Heart left ventricle (tissue), 16 donors: ENCODE data around the gene NPRL2. TPM values are rescaled to one million over a fixed set of nuclear protein-coding genes. Genes with fewer than 3 reads are reported as not detected.
A peak's percentile ranks its signal among the peaks of the same experiment; 100 is the strongest.

Experiments
- ATAC-seq, 4 donors: fragments of 200-7000 bp; cut with Tn5 transposase; one replicate each; pipeline ENCODE4 v1.9.1; 2020 to 2022; ENCODE audit warnings: moderate library complexity in 4 of 4, mild to moderate bottlenecking in 3 of 4, moderate number of reproducible peaks in 1 of 4
- DNase-seq, 5 donors: peaks; one replicate each; pipeline ENCODE4 v3.0.0-alpha.2; 2020
- H3K27ac ChIP-seq, 12 donors: fragments of 200-600 bp; sonication (generic) in 4 of 12; one replicate each; pipeline versions ENCODE4 v1.5.0 to v1.8.0; 2016 to 2022; ENCODE audit warnings: mild to moderate bottlenecking in 2 of 12
- H3K27me3 ChIP-seq, 9 donors: fragments of 200-600 bp; sonication (generic) in 2 of 9; one replicate each; pipeline versions ENCODE4 v1.5.1 to v1.8.0; 2016 to 2022; ENCODE audit warnings: mild to moderate bottlenecking in 3 of 9
- H3K36me3 ChIP-seq, 9 donors: fragments of 200-600 bp; sonication (generic) in 2 of 9; one replicate each; pipeline versions ENCODE4 v1.5.0 to v1.8.0; 2018 to 2022; ENCODE audit warnings: mild to moderate bottlenecking in 2 of 9
- H3K4me1 ChIP-seq, 12 donors: fragments of 200-600 bp; sonication (generic) in 4 of 12; one replicate each; pipeline versions ENCODE4 v1.5.0 to v1.8.0; 2016 to 2022; ENCODE audit warnings: mild to moderate bottlenecking in 3 of 12
- H3K4me3 ChIP-seq, 12 donors: fragments of 200-600 bp; sonication (generic) in 4 of 12; one replicate each; pipeline versions ENCODE4 v1.5.0 to v1.8.0; 2017 to 2022; ENCODE audit warnings: mild to moderate bottlenecking in 9 of 12, moderate library complexity in 4 of 12
- H3K9me3 ChIP-seq, 12 donors: fragments of 200-600 bp; sonication (generic) in 4 of 12; one replicate each; pipeline versions ENCODE4 v1.5.0 to v1.8.0; 2016 to 2022; ENCODE audit warnings: mild to moderate bottlenecking in 1 of 12
- POLR2A ChIP-seq, 2 donors: fragments of 450-650 bp; IDR thresholded peaks; one replicate each; pipeline ENCODE4 v1.6.1; 2017; ENCODE audit warnings: antibody characterized with exemption in 2 of 2, mild to moderate bottlenecking in 2 of 2, moderate library complexity in 2 of 2
- WGBS, 4 donors: extraction: QIAGEN DNeasy Blood & Tissue Kit in 2 of 4; methylation state at CpG; one replicate each; pipeline versions ENCODE4 v1.1.5 to v1.1.7; 2013 to 2018; 5-methylcytosine and 5-hydroxymethylcytosine counted together
- intact Hi-C, 10 donors: fragments of 100-400 bp; cut with DNase I; formaldehyde crosslinking; loops; one replicate each; pipeline versions ENCODE4 v1.11.1 to v1.14.2; 2022
- polyA plus RNA-seq, 2 donors: library from polyadenylated mRNA; stranded (reverse); fragments of 200-250 nt; gene quantifications; one replicate each; pipeline ENCODE4 v1.2.3, GENCODE V29; 2013
- total RNA-seq, 9 donors: library from RNA; depleted of rRNA in 2 of 9; stranded (reverse); fragments of >200 nt in 2 of 9; fragmentation: NEBNext Ultra II Directional in 3 of 9; extraction: Animal tissue kit (Norgen Biotek cat#: 25700) in 3 of 9; gene quantifications; one replicate each; pipeline versions ENCODE4 v1.1.0 to v1.2.4, GENCODE V29; 2016 to 2023
- TF ChIP-seq, protein P1 (sequence below), 12 donors: fragments of 200-600 bp; sonication (generic) in 4 of 12; IDR thresholded peaks; one replicate each; pipeline versions ENCODE4 v1.5.0 to v1.8.0; 2018 to 2022; ENCODE audit warnings: antibody characterized with exemption in 12 of 12, mild to moderate bottlenecking in 5 of 12
- donor health status: ischemic (EF 13 %, LVEDD 7.1; RV severe dilation, severe dysfunction).
- donor health status: healthy with polysubstance abuse.
- donor health status: DM: no; HTN: yes; CAD: no.
- donor health status: DM: no; HTN: no; CAD: no.
- donor health status: ischemic (EF 25% LVEDD 6.9; RV normal size, moderate dysfunction).
- donor health status: ischemic (EF 25% LVEDD 5.7; RV mildly dilated, moderate dysfunction).
- donor health status: healthy.
- donor health status: DM: yes; HTN: yes; CAD: no.
- donor health status: ischemic (EF 35%, LVEDD 5.7; RV mildly dilated, moderate dysfunction).
- donor health status: nonischemic (EF 11% LVEDD 7.7; RV severe dilation, severe dysfunction).
- donor health status: DM: yes; HTN: yes; CAD: no.
- donor health status: PGD.
- donor health status: ischemic (EF 29% LVEDD 5.4; RV normal size, mild dysfunction).
- donor health status: nonischemic (EF 23%, LVEDD 6.1; RV moderate dilation, normal function).

Gene NPRL2
- total and polyA plus RNA-seq, 11 donors, result 12.0 to 19.0 (median 15.3) TPM

DNA sequence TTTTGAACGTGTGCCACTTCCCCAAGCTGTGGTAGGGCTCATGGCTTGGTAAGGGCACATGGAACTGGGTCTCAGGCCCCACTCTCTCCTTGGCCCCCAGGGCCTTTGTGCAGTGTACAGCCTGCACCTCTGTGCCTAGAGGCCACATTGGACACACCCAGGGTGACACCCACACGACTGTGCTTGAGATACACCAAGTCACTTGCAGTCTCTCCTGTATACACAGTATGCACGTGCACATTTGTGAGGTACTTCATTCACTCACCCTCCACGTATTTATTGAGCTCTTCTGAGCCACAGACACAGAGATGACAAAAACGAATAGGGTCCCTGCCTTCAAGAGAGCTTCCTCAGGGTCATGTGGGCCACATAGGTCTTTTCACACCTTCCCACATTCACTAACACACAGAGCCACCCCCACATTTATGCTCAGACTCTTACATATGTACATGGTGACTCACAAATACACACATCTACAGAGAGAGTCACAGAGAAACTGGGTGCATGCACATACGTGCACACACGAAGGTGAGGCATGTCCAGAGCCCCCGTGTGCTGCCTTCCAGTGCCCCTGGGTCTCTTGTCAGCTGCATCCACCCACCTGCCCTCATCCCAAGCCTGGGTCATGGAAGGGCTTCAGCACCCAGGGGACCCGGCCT lies 18.6 kb upstream of the NPRL2 start:
- no peak for DNase-seq
- ATAC-seq, result no peak
- 78 to 85% (median 81%) methylated on average over 8 to 9 of the region's 9 CpGs for WGBS, 4 donors
- Histone ChIP-seq H3K4me3 (no peak overlapping the region), H3K9me3 (no peaks in the 10 kb centered on the region), H3K27ac (no peak overlapping the region), H3K27me3 (no peaks in the 10 kb centered on the region), H3K4me1 (peaks cover 0 to 14% (median 8%) of the 10 kb centered on the region in 12 donors), H3K36me3 (no peaks in the 10 kb centered on the region)
- intact Hi-C loops, result loop anchor here in 3 of 10 donors (5.0 kb wide), 2 partner anchors 168 to 173 kb away; no protein-coding TSS in a partner anchor
- TF ChIP-seq, protein P1, sequence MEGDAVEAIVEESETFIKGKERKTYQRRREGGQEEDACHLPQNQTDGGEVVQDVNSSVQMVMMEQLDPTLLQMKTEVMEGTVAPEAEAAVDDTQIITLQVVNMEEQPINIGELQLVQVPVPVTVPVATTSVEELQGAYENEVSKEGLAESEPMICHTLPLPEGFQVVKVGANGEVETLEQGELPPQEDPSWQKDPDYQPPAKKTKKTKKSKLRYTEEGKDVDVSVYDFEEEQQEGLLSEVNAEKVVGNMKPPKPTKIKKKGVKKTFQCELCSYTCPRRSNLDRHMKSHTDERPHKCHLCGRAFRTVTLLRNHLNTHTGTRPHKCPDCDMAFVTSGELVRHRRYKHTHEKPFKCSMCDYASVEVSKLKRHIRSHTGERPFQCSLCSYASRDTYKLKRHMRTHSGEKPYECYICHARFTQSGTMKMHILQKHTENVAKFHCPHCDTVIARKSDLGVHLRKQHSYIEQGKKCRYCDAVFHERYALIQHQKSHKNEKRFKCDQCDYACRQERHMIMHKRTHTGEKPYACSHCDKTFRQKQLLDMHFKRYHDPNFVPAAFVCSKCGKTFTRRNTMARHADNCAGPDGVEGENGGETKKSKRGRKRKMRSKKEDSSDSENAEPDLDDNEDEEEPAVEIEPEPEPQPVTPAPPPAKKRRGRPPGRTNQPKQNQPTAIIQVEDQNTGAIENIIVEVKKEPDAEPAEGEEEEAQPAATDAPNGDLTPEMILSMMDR (IDR thresholded peaks at IDR 0.05), result no peak
- no peak for TF ChIP-seq POLR2A (IDR thresholded peaks at IDR 0.05)

DNA sequence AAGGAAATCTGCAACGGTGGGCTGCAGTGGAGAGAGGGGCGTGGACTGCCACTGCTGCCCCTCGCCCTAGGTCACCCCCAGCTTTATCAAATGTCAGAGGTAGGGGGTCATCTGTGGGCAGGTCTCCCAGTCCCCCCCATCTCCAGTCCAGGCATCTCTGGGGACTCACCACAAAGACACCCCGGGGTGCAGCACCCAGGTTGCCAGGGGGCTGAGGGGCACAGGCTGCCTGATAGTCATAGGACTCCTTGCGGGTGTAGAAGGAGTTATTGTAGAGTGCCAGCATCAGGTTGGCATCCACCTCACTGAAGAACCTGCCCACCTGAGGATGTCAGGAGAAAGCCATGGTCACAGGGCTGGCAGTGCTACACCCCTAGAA lies 15.3 kb upstream of the NPRL2 start:
- Histone ChIP-seq H3K27me3 (no peaks in the 10 kb centered on the region), H3K9me3 (no peaks in the 10 kb centered on the region), H3K36me3 (no peaks in the 10 kb centered on the region), H3K27ac (peak overlapping the region in 1 of 12 donors; percentile 55), H3K4me1 (peaks cover 0 to 14% (median 8%) of the 10 kb centered on the region in 12 donors), H3K4me3 (peak overlapping the region in 7 of 12 donors; percentile 50 to 64 (median 57))
- WGBS, 4 donors, result 79 to 87% (median 85%) methylated on average over 5 of the region's 5 CpGs
- DNase-seq, result no peak
- TF ChIP-seq POLR2A (IDR thresholded peaks at IDR 0.05), result no peak
- TF ChIP-seq, protein P1 (IDR thresholded peaks at IDR 0.05), result no peak
- ATAC-seq, result no peak
- intact Hi-C loops, result loop anchor here in 3 of 10 donors (5.0 kb wide), 2 partner anchors 171 to 176 kb away; no protein-coding TSS in a partner anchor

DNA sequence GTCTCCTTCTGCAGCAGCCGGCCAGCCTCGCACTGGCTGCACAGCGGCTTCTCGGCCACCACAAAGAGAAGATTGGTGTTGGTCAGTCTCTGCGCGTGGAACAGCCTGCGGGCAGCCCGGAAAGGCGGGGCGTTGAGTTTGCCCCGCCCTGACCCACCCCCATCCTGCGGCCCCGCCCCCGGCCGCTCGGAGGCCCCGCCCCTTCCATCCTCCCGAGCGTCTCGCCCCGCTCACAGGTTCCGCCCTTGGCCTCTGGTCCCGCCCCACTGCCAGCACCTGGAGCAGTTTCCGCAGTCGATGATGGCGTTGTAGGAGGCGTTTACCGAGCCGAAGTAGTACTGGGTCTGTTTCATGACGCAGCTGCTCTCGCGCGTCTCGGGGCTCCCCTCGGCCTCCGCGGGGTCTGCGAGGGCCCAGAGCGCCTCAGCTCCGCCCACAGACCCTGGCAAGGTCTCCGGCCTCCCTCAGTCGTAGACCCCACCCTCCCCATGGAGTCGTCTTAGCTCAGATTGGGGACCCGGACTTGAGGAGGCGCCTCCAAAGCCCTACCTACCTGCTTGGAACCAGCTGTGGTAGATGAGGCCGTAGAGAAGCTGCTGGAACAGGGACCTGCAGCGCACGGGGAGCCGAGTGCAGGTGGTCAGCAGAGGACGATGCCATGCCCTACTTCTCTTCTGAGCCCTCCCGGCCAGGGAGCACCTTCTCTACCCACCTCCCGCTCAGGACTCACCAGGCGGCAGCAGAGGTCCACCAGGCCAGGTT lies 14.7 kb upstream of the NPRL2 start:
- DNase-seq (peak; percentile 82 to 93 (median 85)), ATAC-seq (peak; percentile 44 to 89 (median 84))
- intact Hi-C loops, result loop anchor here in 3 of 10 donors (5.0 kb wide), 2 partner anchors 172 to 177 kb away; no protein-coding TSS in a partner anchor
- no peaks in the 10 kb centered on the region for H3K36me3 ChIP-seq
- TF ChIP-seq, protein P1 (IDR thresholded peaks at IDR 0.05), result no peak
- H3K4me3 ChIP-seq, result peak overlapping the region; percentile 1 to 66 (median 57)
- H3K27ac ChIP-seq, result peak overlapping the region in 5 of 12 donors; percentile 9 to 73 (median 44)
- H3K27me3 ChIP-seq, result no peaks in the 10 kb centered on the region
- 10 to 22% (median 14%) methylated on average over 23 to 53 of the region's 53 CpGs for WGBS, 4 donors
- H3K9me3 ChIP-seq, result no peaks in the 10 kb centered on the region
- H3K4me1 ChIP-seq, result peaks cover 0 to 14% (median 8%) of the 10 kb centered on the region in 12 donors

DNA sequence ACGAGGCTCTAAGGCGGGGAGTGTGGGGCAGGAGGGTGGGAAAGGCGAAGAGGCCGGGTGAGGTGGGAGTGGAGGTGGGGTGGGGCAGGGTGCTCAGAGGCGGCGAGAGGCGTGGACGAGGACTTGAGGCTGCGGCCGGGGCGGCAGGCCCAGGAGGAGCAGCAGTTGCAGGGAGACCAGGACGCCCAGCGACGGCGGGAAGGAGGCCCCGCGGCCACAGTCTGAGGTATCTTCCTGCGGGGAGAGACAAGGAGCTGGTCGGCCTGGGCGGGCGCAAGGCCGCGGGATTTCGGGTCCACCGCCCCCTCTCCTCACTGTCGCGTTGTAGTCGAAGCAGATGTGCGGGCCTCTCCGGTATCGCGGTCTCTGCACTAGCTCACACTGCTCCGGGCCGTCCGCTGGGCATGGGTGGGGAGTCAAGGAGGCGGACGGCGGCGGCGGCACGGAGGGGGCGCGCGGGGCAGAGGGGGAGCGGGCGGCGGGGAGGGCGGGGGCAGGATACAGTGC lies 14.1 kb upstream of the NPRL2 start:
- H3K9me3 ChIP-seq, result no peaks in the 10 kb centered on the region
- ATAC-seq (peak in 2 of 4 donors; percentile 25 to 37), DNase-seq (peak in 3 of 5 donors; percentile 34 to 52 (median 47))
- no peaks in the 10 kb centered on the region for H3K27me3 ChIP-seq
- peak overlapping the region in 3 of 12 donors; percentile 9 to 73 (median 55) for H3K27ac ChIP-seq
- WGBS, 4 donors, result 19 to 48% (median 27%) methylated on average over 29 to 48 of the region's 48 CpGs
- H3K4me3 ChIP-seq, result peak overlapping the region; percentile 1 to 66 (median 57)
- H3K36me3 ChIP-seq, result no peaks in the 10 kb centered on the region
- peaks cover 0 to 19% (median 8%) of the 10 kb centered on the region in 12 donors for H3K4me1 ChIP-seq
- no peak for TF ChIP-seq POLR2A (IDR thresholded peaks at IDR 0.05)
- TF ChIP-seq, protein P1 (IDR thresholded peaks at IDR 0.05), result no peak
- intact Hi-C loops, result loop anchor here in 3 of 10 donors (5.0 kb wide), 2 partner anchors 173 to 178 kb away; no protein-coding TSS in a partner anchor
